Prostate gland (tissue), 2 donors: ENCODE measurements around the gene ZNF710. TPM values are rescaled to one million over a fixed set of nuclear protein-coding genes. Genes with fewer than 3 reads are reported as not detected.

Experiments
- DNase-seq: peaks from one replicate; pipeline ENCODE4 v3.0.0-alpha.2; 2019; ENCODE audit warnings: low spot score
- H3K27ac ChIP-seq, 2 donors: fragments of 200-600 bp; sonication (generic); 2 replicates each; pipeline ENCODE4 v1.5.1; 2017 to 2019
- H3K27me3 ChIP-seq: fragments of 200-600 bp; sonication (generic); replicated peaks from 2 replicates; pipeline ENCODE4 v1.5.1; 2019; ENCODE audit not compliant: insufficient read depth
- H3K36me3 ChIP-seq, 2 donors: fragments of 200-600 bp; sonication (generic); 1 replicate in 1 of 2; 2 replicates in 1 of 2; pipeline versions ENCODE4 v1.5.1 to v1.8.1; 2017 to 2019
- H3K4me1 ChIP-seq: fragments of 200-600 bp; sonication (generic); replicated peaks from 2 replicates; pipeline ENCODE4 v1.5.1; 2019
- H3K4me3 ChIP-seq, 2 donors: fragments of 200-600 bp; sonication (generic); 2 replicates each; pipeline ENCODE4 v1.5.1; 2017 to 2019
- H3K9me3 ChIP-seq: fragments of 200-600 bp; sonication (generic); 2 replicates; pipeline ENCODE4 v1.5.1; 2017
- CTCF ChIP-seq, 4 experiments: fragments of 200-600 bp in 2 of 4; fragments of 450-650 bp in 2 of 4; sonication (generic) in 2 of 4; IDR thresholded peaks; 1 replicate in 3 of 4; 2 replicates in 1 of 4; pipeline ENCODE4 v1.5.1; 2016 to 2019; ENCODE audit warnings: antibody characterized with exemption in 4 of 4, mild to moderate bottlenecking in 2 of 4, moderate library complexity in 2 of 4
- POLR2A ChIP-seq: fragments of 450-650 bp; IDR thresholded peaks from one replicate; pipeline ENCODE4 v1.6.1; 2016; ENCODE audit warnings: antibody characterized with exemption, mild to moderate bottlenecking
- POLR2AphosphoS5 ChIP-seq: sonication (generic); formaldehyde crosslinking; IDR thresholded peaks from one replicate; pipeline ENCODE4 v1.6.1; 2017; ENCODE audit warnings: antibody characterized with exemption
- WGBS: methylation state at CpG from one replicate; pipeline ENCODE4 v1.1.5; 2018; 5-methylcytosine and 5-hydroxymethylcytosine counted together
- intact Hi-C: fragments of 100-400 bp; cut with DNase I; formaldehyde crosslinking; loops from one replicate; pipeline ENCODE4 v1.14.2; 2022
- total RNA-seq, 2 donors: library from RNA; depleted of rRNA; stranded (reverse); fragments of >200 nt; gene quantifications; one replicate each; pipeline ENCODE4 v1.1.0, GENCODE V29; 2016

The ZNF710 gene
- total RNA-seq, 2 donors from 2014 or later: 13.6 to 18.0 TPM

GRCh38 chr15:90075420-90076289, 74.5 kb downstream of the ZNF710 start:
- DNase-seq: peak; percentile 88
- H3K9me3 ChIP-seq: no peaks in the 10 kb centered on the region
- no peak for TF ChIP-seq POLR2A
- TF ChIP-seq POLR2AphosphoS5: peak; percentile 91
- TF ChIP-seq CTCF (IDR thresholded peaks at IDR 0.05): no peak
- H3K27ac ChIP-seq: peak overlapping the region; percentile 73 to 77
- 22% methylated on average over 13 of the region's 13 CpGs for WGBS
- intact Hi-C loops: loop anchor here (10.0 kb wide), 1 partner anchor 311 kb away; no protein-coding TSS in a partner anchor
- H3K27me3 ChIP-seq: no peaks in the 10 kb centered on the region
- no peaks in the 10 kb centered on the region for H3K36me3 ChIP-seq
- peaks cover 3% of the 10 kb centered on the region for H3K4me1 ChIP-seq
- no peak overlapping the region for H3K4me3 ChIP-seq

GRCh38 chr15:90076716-90077115, 75.6 kb downstream of the ZNF710 start:
- no peaks in the 10 kb centered on the region for H3K27me3 ChIP-seq
- no peak for TF ChIP-seq POLR2A
- no peak for TF ChIP-seq CTCF (IDR thresholded peaks at IDR 0.05)
- TF ChIP-seq POLR2AphosphoS5: no peak
- DNase-seq: no peak
- peaks cover 3% of the 10 kb centered on the region for H3K4me1 ChIP-seq
- H3K4me3 ChIP-seq: no peak overlapping the region
- intact Hi-C loops: loop anchor here (10.0 kb wide), 1 partner anchor 312 kb away; no protein-coding TSS in a partner anchor
- H3K36me3 ChIP-seq: peaks cover 0 to 4% of the 10 kb centered on the region in 2 donors
- no peaks in the 10 kb centered on the region for H3K9me3 ChIP-seq
- 77% methylated on average over 6 of the region's 6 CpGs for WGBS
- H3K27ac ChIP-seq: peak overlapping the region in 1 of 2 donors; percentile 77

- Histone ChIP-seq H3K27me3 (no peaks in the 10 kb centered on the region), H3K9me3 (no peaks in the 10 kb centered on the region), H3K4me1 (peaks cover 3% of the 10 kb centered on the region), H3K36me3 (peaks cover 4 to 6% of the 10 kb centered on the region in 2 donors), H3K27ac (no peak overlapping the region), H3K4me3 (no peak overlapping the region)
- intact Hi-C loops: loop anchor here (10.0 kb wide), 1 partner anchor 314 kb away; no protein-coding TSS in a partner anchor
- 90% methylated on average over 7 of the region's 7 CpGs for WGBS
- TF ChIP-seq POLR2A (no peak), POLR2AphosphoS5 (no peak), CTCF (IDR thresholded peaks at IDR 0.05) (no peak)
- DNase-seq: no peak
These were observed 77.8 kb downstream of the ZNF710 start for GRCh38 chr15:90078965-90079364.

- H3K9me3 ChIP-seq: no peaks in the 10 kb centered on the region
- intact Hi-C loops: loop anchor here (5.0 to 10.0 kb wide), 2 partner anchors 78 to 315 kb away; partner anchors contain the start of gene ZNF710
- TF ChIP-seq CTCF (IDR thresholded peaks at IDR 0.05): no peak
- TF ChIP-seq POLR2A: no peak
- TF ChIP-seq POLR2AphosphoS5: no peak
- 87% methylated on average over 28 of the region's 28 CpGs for WGBS
- peaks cover 3% of the 10 kb centered on the region for H3K4me1 ChIP-seq
- H3K4me3 ChIP-seq: no peak overlapping the region
- H3K27ac ChIP-seq: no peak overlapping the region
- no peak for DNase-seq
- peaks cover 6 to 10% of the 10 kb centered on the region in 2 donors for H3K36me3 ChIP-seq
- H3K27me3 ChIP-seq: no peaks in the 10 kb centered on the region
These were observed 78.7 kb downstream of the ZNF710 start for GRCh38 chr15:90079619-90080457.
